GM19467 (cell line): Measurements from ENCODE around the gene FAM200A.
"Not testable (repeated sequence)": the region's sequence is repeated elsewhere in the genome, so short reads cannot be mapped to it uniquely, and the experiment has no call there.

Source experiments
- ATAC-seq: cut with Tn5 transposase; IDR thresholded peaks from one replicate; pipeline ENCODE4 v1.9.1; 2021; ENCODE audit warnings: mild to moderate bottlenecking, moderate library complexity; ENCODE audit not compliant: unreplicated experiment

FAM200A gene

GRCh38 chr7:99559175-99559915 is 7.4 kb upstream of the FAM200A start:
- ATAC-seq, result no peak

GRCh38 chr7:99558306-99559174 is 6.6 kb upstream of the FAM200A start, which contains the start of gene ZNF655:
Gene ZNF655 (plus strand): TSS chr7:99558642. CDS start chr7:99560560, 1,918 bp downstream.
- peak; percentile 75 for ATAC-seq

GRCh38 chr7:99557940-99558305 is 6.0 kb upstream of the FAM200A start:
- ATAC-seq, result peak; percentile 36

GRCh38 chr7:99557196-99557607 is 5.3 kb upstream of the FAM200A start:
- no peak for ATAC-seq

- no peak for ATAC-seq
Measured at GRCh38 chr7:99554939-99555338, 3.0 kb upstream of the FAM200A start.

- no peak for ATAC-seq
Measured at GRCh38 chr7:99553039-99553438, 1.1 kb upstream of the FAM200A start.

GRCh38 chr7:99551334-99551733 is 580 bp downstream of the FAM200A start:
- no peak for ATAC-seq

GRCh38 chr7:99549545-99549944 is 2.4 kb downstream of the FAM200A start:
- not testable (repeated sequence) for ATAC-seq

- ATAC-seq, result not testable (repeated sequence)
Measured at GRCh38 chr7:99545308-99545707, 6.6 kb downstream of the FAM200A start.

GRCh38 chr7:99543916-99544315 is 8.0 kb downstream of the FAM200A start:
- ATAC-seq, result no peak

GRCh38 chr7:99543081-99543671 is 8.7 kb downstream of the FAM200A start:
- ATAC-seq, result no peak

- no peak for ATAC-seq
Measured at GRCh38 chr7:99541212-99541611, 10.7 kb downstream of the FAM200A start.

GRCh38 chr7:99540542-99540941 is 11.4 kb downstream of the FAM200A start:
- ATAC-seq, result no peak

GRCh38 chr7:99539213-99539811 is 12.6 kb downstream of the FAM200A start:
- ATAC-seq, result no peak

- no peak for ATAC-seq
Measured at GRCh38 chr7:99535667-99536066, 16.2 kb downstream of the FAM200A start.

- ATAC-seq, result no peak
Measured at GRCh38 chr7:99531354-99531765, 20.6 kb downstream of the FAM200A start.

- ATAC-seq, result no peak
Measured at GRCh38 chr7:99525713-99526440, 26.0 kb downstream of the FAM200A start.

- no peak for ATAC-seq
Measured at GRCh38 chr7:99521399-99521798, 30.5 kb downstream of the FAM200A start.

- ATAC-seq, result no peak
Measured at GRCh38 chr7:99514050-99514449, 37.9 kb downstream of the FAM200A start.

- no peak for ATAC-seq
Measured at GRCh38 chr7:99505324-99505662, 46.6 kb downstream of the FAM200A start.
